ENCODE measurements around the gene SURF2.
"Not testable (repeated sequence)": the region's sequence is repeated elsewhere in the genome, so short reads cannot be mapped to it uniquely, and the experiment has no call there.

DNA sequence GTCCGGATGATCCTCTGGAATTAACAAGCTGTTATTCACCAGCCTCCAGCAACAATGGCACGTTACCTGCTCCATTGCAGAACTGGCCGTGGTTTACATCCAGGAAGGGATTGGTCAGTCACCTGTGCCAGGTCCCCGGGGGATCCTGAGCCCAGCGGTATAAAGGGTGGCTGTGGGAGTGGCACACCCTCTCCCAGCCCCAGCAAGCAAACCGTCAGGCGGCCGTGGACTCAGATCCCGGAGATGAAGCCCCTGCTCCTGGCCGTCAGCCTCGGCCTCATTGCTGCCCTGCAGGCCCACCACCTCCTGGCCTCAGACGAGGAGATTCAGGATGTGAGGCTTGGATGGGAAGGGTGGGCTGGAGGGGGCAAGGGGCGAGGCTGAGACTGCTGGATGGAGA lies 38.8 kb upstream of the SURF2 start:
- not testable (repeated sequence) for TF ChIP-seq EZH2 (IDR thresholded peaks at IDR 0.05; ENCODE audit: insufficient read depth, poor library complexity, severe bottlenecking); EZH2phosphoT487 (IDR thresholded peaks at IDR 0.05; ENCODE audit: insufficient read depth, low read depth)

Measured in GM23248 (cell line).